ENCODE data around the gene CDK16.
"Not testable (repeated sequence)": the region's sequence is repeated elsewhere in the genome, so short reads cannot be mapped to it uniquely, and the experiment has no call there.

CDK16 gene

DNA sequence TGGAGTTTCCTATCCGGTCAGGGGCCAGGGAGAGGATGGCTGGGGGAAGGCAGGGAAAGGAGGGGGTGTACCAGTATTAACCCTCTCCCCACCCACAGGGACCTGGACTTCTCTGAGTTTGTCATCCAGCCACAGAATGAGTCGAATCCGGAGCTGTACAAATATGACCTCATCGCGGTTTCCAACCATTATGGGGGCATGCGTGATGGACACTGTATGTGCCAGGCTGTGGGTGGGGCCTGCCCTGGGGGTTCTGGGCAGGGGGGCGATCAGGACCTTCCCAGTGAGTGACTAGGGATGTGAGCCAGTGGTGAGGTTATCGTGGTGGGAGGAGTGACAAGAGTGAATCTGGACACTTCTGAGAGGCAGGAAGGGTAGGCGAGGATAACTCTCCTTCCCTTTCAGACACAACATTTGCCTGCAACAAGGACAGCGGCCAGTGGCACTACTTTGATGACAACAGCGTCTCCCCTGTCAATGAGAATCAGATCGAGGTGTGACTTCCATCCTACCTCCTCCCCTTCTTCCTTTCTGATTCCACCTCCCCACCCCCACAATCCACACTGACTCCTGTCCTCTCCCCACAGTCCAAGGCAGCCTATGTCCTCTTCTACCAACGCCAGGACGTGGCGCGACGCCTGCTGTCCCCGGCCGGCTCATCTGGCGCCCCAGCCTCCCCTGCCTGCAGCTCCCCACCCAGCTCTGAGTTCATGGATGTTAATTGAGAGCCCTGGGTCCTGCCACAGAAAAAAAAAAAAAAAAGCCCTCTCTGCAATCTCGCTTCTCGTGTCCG, 28.9 kb downstream of the CDK16 start:
- H3K9ac ChIP-seq (ENCODE audit: low read depth in 1 of 2, low read length in 2 of 2): no peak overlapping the region
- H3K4me1 ChIP-seq (ENCODE audit: control insufficient read depth in 2 of 2, insufficient read depth in 2 of 2, low read length in 2 of 2): no peaks in the 10 kb centered on the region
- peaks cover 9 to 13% of the 10 kb centered on the region in 2 donors for H3K36me3 ChIP-seq (ENCODE audit: control insufficient read depth in 2 of 2, insufficient read depth in 2 of 2, low read length in 2 of 2)
- no peaks in the 10 kb centered on the region for H3K27me3 ChIP-seq (ENCODE audit: control insufficient read depth in 2 of 2, insufficient read depth in 2 of 2, low read length in 2 of 2)
- H3K4me3 ChIP-seq (ENCODE audit: low read length in 2 of 2): no peak overlapping the region
- H3K27ac ChIP-seq (ENCODE audit: low read depth in 2 of 2, low read length in 2 of 2): no peak overlapping the region
- H3K9me3 ChIP-seq (ENCODE audit: control insufficient read depth in 2 of 2, low read length in 2 of 2): no peaks in the 10 kb centered on the region

DNA sequence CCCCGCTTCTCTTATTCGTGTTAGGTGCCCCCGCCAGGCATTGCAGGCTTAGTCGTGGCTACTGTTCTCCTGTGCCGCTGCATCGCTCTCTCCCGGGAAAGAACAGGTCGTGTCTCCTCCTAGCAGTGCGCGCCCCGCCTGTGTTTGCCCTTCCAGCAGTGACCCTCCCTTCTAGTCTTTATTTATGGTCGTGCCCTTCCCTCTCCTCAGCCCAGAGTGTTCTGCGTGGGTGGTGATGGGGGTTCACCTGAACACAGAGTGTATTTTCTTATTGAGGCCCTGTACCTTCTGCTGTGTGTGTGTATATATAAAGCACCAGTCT, 29.5 kb downstream of the CDK16 start:
- Histone ChIP-seq H3K4me1 (ENCODE audit: control insufficient read depth in 2 of 2, insufficient read depth in 2 of 2, low read length in 2 of 2) (no peaks in the 10 kb centered on the region), H3K4me3 (ENCODE audit: low read length in 2 of 2) (no peak overlapping the region), H3K9me3 (ENCODE audit: control insufficient read depth in 2 of 2, low read length in 2 of 2) (no peaks in the 10 kb centered on the region), H3K27ac (ENCODE audit: low read depth in 2 of 2, low read length in 2 of 2) (no peak overlapping the region), H3K9ac (ENCODE audit: low read depth in 1 of 2, low read length in 2 of 2) (no peak overlapping the region), H3K36me3 (ENCODE audit: control insufficient read depth in 2 of 2, insufficient read depth in 2 of 2, low read length in 2 of 2) (peaks cover 6 to 13% of the 10 kb centered on the region in 2 donors), H3K27me3 (ENCODE audit: control insufficient read depth in 2 of 2, insufficient read depth in 2 of 2, low read length in 2 of 2) (no peaks in the 10 kb centered on the region)

- no peaks in the 10 kb centered on the region for H3K9me3 ChIP-seq (ENCODE audit: control insufficient read depth in 2 of 2, low read length in 2 of 2)
Observed at GRCh38 chrX:47248576-47248975, 30.1 kb downstream of the CDK16 start.

DNA sequence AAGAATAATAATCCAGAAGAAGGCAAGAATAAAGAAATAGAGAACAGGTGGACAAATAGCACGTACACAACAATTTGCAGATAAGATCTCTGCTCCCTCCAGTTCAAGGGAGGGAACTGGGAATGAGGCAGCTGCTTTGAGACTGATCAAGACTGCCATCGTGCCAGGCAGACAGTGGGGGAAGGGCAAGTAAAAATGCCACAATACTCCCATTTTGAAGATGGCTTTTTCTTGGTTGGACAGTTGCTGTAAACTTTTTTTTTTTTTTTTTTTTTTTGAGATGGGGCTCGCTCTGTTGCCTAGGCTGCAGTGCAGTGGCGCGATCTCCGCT, 31.5 kb downstream of the CDK16 start:
- peaks cover 0 to 2% of the 10 kb centered on the region in 2 donors for H3K9me3 ChIP-seq (ENCODE audit: control insufficient read depth in 2 of 2, low read length in 2 of 2)
- H3K9ac ChIP-seq (ENCODE audit: low read depth in 1 of 2, low read length in 2 of 2): no peak overlapping the region
- no peaks in the 10 kb centered on the region for H3K27me3 ChIP-seq (ENCODE audit: control insufficient read depth in 2 of 2, insufficient read depth in 2 of 2, low read length in 2 of 2)
- no peaks in the 10 kb centered on the region for H3K4me1 ChIP-seq (ENCODE audit: control insufficient read depth in 2 of 2, insufficient read depth in 2 of 2, low read length in 2 of 2)
- H3K36me3 ChIP-seq (ENCODE audit: control insufficient read depth in 2 of 2, insufficient read depth in 2 of 2, low read length in 2 of 2): peaks cover 0 to 6% of the 10 kb centered on the region in 2 donors
- no peak overlapping the region for H3K27ac ChIP-seq (ENCODE audit: low read depth in 2 of 2, low read length in 2 of 2)
- H3K4me3 ChIP-seq (ENCODE audit: low read length in 2 of 2): no peak overlapping the region

More at GRCh38 chrX:47248576-47248975, 30.1 kb downstream of the CDK16 start:
- Histone ChIP-seq H3K4me1 (ENCODE audit: control insufficient read depth in 2 of 2, insufficient read depth in 2 of 2, low read length in 2 of 2) (no peaks in the 10 kb centered on the region), H3K27ac (ENCODE audit: low read depth in 2 of 2, low read length in 2 of 2) (no peak overlapping the region), H3K27me3 (ENCODE audit: control insufficient read depth in 2 of 2, insufficient read depth in 2 of 2, low read length in 2 of 2) (no peaks in the 10 kb centered on the region), H3K4me3 (ENCODE audit: low read length in 2 of 2) (no peak overlapping the region), H3K36me3 (ENCODE audit: control insufficient read depth in 2 of 2, insufficient read depth in 2 of 2, low read length in 2 of 2) (peaks cover 6 to 13% of the 10 kb centered on the region in 2 donors), H3K9ac (ENCODE audit: low read depth in 1 of 2, low read length in 2 of 2) (no peak overlapping the region)

DNA sequence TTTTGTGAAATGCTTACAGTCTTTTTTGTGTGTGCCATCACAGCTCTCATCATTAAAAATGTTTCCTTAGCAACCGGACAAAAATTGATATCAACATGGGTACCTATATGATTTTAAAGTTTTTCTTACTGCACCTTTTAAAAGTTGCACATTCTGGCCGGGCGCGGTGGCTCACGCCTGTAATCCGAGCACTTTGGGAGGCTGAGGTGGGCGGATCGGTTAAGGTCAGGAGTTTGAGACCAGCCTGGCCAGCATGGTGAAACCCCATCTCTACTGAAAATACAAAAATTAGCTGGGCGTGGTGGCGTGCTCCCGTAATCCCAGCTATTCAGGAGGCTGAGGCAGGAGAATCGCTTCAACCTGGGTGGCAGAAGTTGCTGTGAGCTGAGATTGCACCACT, 39.1 kb downstream of the CDK16 start:
- not testable (repeated sequence) for H3K9ac ChIP-seq (ENCODE audit: low read depth in 1 of 2, low read length in 2 of 2)

DNA sequence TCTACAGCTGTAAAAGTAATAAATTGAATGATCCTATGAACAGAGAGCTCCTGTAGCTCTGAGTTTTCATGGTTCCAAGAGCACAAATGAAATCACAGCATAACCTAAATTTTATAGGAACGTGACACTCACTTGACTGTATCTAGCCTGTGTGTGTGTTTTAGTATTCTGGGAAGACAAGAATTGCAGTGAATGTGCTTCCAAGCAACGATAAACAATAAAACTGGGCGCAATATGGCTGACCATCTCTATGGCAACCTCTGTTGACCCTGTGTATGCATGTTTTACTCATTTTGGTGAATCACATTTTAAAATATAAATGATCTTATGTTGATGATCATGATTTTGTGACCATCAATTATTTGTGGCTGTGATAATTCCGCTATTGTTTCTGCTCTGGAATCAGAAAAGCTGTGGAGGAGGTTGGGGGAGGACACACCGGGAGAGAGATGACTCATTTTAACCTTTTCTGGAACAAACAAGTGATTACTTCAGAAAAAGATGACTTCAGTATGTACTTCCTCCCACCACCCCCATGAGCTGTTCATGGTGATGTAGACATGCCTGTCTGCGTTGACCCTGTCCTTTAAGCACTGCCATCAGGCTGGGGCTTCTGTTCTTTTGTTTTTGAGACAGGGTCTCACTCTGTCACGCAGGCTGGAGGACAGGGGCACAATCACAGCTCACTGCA, 46.1 kb downstream of the CDK16 start:
- Histone ChIP-seq H3K9ac (ENCODE audit: low read depth in 1 of 2, low read length in 2 of 2) (no peak overlapping the region), H3K27ac (ENCODE audit: low read depth in 2 of 2, low read length in 2 of 2) (no peak overlapping the region), H3K36me3 (ENCODE audit: control insufficient read depth in 2 of 2, insufficient read depth in 2 of 2, low read length in 2 of 2) (no peaks in the 10 kb centered on the region), H3K4me1 (ENCODE audit: control insufficient read depth in 2 of 2, insufficient read depth in 2 of 2, low read length in 2 of 2) (no peaks in the 10 kb centered on the region), H3K27me3 (ENCODE audit: control insufficient read depth in 2 of 2, insufficient read depth in 2 of 2, low read length in 2 of 2) (peaks cover 3 to 9% of the 10 kb centered on the region in 2 donors), H3K9me3 (ENCODE audit: control insufficient read depth in 2 of 2, low read length in 2 of 2) (no peaks in the 10 kb centered on the region), H3K4me3 (ENCODE audit: low read length in 2 of 2) (no peak overlapping the region)

More for the DNA sequence above, 39.1 kb downstream of the CDK16 start:
- peaks cover 3 to 11% of the 10 kb centered on the region in 2 donors for H3K27me3 ChIP-seq (ENCODE audit: control insufficient read depth in 2 of 2, insufficient read depth in 2 of 2, low read length in 2 of 2)
- not testable (repeated sequence) for H3K27ac ChIP-seq (ENCODE audit: low read depth in 2 of 2, low read length in 2 of 2); H3K9me3 ChIP-seq (ENCODE audit: control insufficient read depth in 2 of 2, low read length in 2 of 2); H3K4me1 ChIP-seq (ENCODE audit: control insufficient read depth in 2 of 2, insufficient read depth in 2 of 2, low read length in 2 of 2); H3K36me3 ChIP-seq (ENCODE audit: control insufficient read depth in 2 of 2, insufficient read depth in 2 of 2, low read length in 2 of 2); H3K4me3 ChIP-seq (ENCODE audit: low read length in 2 of 2)

DNA sequence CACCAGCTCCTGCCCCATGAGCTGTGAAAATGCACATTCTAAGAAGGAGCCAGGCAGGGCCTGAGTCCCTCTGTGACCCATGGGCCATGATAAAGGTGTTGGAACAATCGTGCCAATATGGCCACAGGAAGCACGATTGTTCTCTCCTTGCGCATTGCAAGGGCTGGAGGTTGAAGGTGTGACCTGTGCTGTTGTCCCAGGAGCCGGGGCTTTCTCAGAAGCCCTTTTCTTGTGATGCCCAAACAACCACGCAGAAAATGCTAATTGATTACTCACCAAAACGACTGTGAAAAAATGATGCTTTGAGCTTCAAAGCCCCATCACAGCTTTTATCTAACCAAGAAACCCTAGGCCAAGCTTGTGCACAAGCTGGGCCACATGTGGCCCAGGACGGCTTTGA, 48.2 kb downstream of the CDK16 start:
- no peak overlapping the region for H3K9ac ChIP-seq (ENCODE audit: low read depth in 1 of 2, low read length in 2 of 2)
- H3K36me3 ChIP-seq (ENCODE audit: control insufficient read depth in 2 of 2, insufficient read depth in 2 of 2, low read length in 2 of 2): no peaks in the 10 kb centered on the region
- no peaks in the 10 kb centered on the region for H3K9me3 ChIP-seq (ENCODE audit: control insufficient read depth in 2 of 2, low read length in 2 of 2)
- H3K4me1 ChIP-seq (ENCODE audit: control insufficient read depth in 2 of 2, insufficient read depth in 2 of 2, low read length in 2 of 2): no peaks in the 10 kb centered on the region
- H3K27me3 ChIP-seq (ENCODE audit: control insufficient read depth in 2 of 2, insufficient read depth in 2 of 2, low read length in 2 of 2): peaks cover 1 to 8% of the 10 kb centered on the region in 2 donors
- H3K4me3 ChIP-seq (ENCODE audit: low read length in 2 of 2): no peak overlapping the region
- H3K27ac ChIP-seq (ENCODE audit: low read depth in 2 of 2, low read length in 2 of 2): no peak overlapping the region

GRCh38 chrX:47272013-47272408, 53.5 kb downstream of the CDK16 start:
- Histone ChIP-seq H3K9me3 (ENCODE audit: control insufficient read depth in 2 of 2, low read length in 2 of 2) (no peaks in the 10 kb centered on the region), H3K36me3 (ENCODE audit: control insufficient read depth in 2 of 2, insufficient read depth in 2 of 2, low read length in 2 of 2) (no peaks in the 10 kb centered on the region), H3K4me1 (ENCODE audit: control insufficient read depth in 2 of 2, insufficient read depth in 2 of 2, low read length in 2 of 2) (no peaks in the 10 kb centered on the region), H3K4me3 (ENCODE audit: low read length in 2 of 2) (no peak overlapping the region), H3K27ac (ENCODE audit: low read depth in 2 of 2, low read length in 2 of 2) (no peak overlapping the region), H3K27me3 (ENCODE audit: control insufficient read depth in 2 of 2, insufficient read depth in 2 of 2, low read length in 2 of 2) (peaks cover 8 to 12% of the 10 kb centered on the region in 2 donors), H3K9ac (ENCODE audit: low read depth in 1 of 2, low read length in 2 of 2) (no peak overlapping the region)

DNA sequence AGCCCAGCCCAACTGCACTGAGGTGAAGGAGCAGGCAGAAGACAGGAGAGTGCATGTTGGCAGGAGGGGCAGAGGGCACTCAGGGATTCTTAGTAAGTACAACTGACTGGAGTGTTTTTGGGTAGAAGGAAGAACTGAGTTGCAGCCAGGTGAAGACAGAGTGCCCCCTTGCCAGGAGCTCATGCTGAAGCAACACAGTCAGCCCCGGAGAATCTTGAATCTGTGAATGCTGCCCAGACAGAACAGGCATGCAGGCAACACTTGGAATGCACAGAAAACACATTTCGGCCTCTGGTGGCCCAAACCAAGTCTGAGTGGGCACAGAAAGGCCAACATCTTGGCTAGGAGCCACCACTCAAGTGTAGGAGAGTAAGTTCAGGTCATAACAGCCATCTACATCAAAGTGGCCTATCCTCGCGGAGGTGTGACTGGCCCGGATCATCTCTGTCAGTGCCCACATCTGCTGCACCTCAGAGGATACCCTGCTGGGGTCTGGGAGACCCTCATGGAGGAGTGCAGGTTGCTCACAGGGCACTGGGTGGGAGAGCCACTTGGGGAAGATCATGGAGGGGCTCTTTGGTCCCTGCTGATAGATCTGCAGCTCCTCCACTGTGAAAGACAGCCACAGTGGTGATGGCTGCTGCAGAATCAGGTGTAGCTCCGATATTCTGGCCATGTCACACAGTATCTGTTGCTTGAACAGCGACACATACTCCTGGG, 54.7 kb downstream of the CDK16 start:
- Histone ChIP-seq H3K9me3 (ENCODE audit: control insufficient read depth in 2 of 2, low read length in 2 of 2) (no peaks in the 10 kb centered on the region), H3K4me1 (ENCODE audit: control insufficient read depth in 2 of 2, insufficient read depth in 2 of 2, low read length in 2 of 2) (no peaks in the 10 kb centered on the region), H3K9ac (ENCODE audit: low read depth in 1 of 2, low read length in 2 of 2) (no peak overlapping the region), H3K36me3 (ENCODE audit: control insufficient read depth in 2 of 2, insufficient read depth in 2 of 2, low read length in 2 of 2) (no peaks in the 10 kb centered on the region), H3K27ac (ENCODE audit: low read depth in 2 of 2, low read length in 2 of 2) (no peak overlapping the region), H3K27me3 (ENCODE audit: control insufficient read depth in 2 of 2, insufficient read depth in 2 of 2, low read length in 2 of 2) (peaks cover 10 to 12% of the 10 kb centered on the region in 2 donors), H3K4me3 (ENCODE audit: low read length in 2 of 2) (no peak overlapping the region)

GRCh38 chrX:47278691-47279090, 60.2 kb downstream of the CDK16 start:
- Histone ChIP-seq H3K4me1 (ENCODE audit: control insufficient read depth in 2 of 2, insufficient read depth in 2 of 2, low read length in 2 of 2) (no peaks in the 10 kb centered on the region), H3K27me3 (ENCODE audit: control insufficient read depth in 2 of 2, insufficient read depth in 2 of 2, low read length in 2 of 2) (peaks cover 0 to 11% of the 10 kb centered on the region in 2 donors), H3K27ac (ENCODE audit: low read depth in 2 of 2, low read length in 2 of 2) (no peak overlapping the region)

More at GRCh38 chrX:47278691-47279090, 60.2 kb downstream of the CDK16 start:
- H3K4me3 ChIP-seq (ENCODE audit: low read length in 2 of 2): no peak overlapping the region
- H3K36me3 ChIP-seq (ENCODE audit: control insufficient read depth in 2 of 2, insufficient read depth in 2 of 2, low read length in 2 of 2): no peaks in the 10 kb centered on the region
- H3K9me3 ChIP-seq (ENCODE audit: control insufficient read depth in 2 of 2, low read length in 2 of 2): no peaks in the 10 kb centered on the region
- no peak overlapping the region for H3K9ac ChIP-seq (ENCODE audit: low read depth in 1 of 2, low read length in 2 of 2)
